HEK293 (cell line): ENCODE measurements around the gene QPCTL.

Experiments used
- CTCF ChIA-PET: fragments of 350-600 bp; formaldehyde crosslinking; extraction: SDS; loops from one replicate; lab custom pipeline; 2021; ENCODE audit warnings: antibody characterized with exemption; lab: Yijun Ruan, JAX
- POLR2A ChIA-PET: fragments of 300-600 bp; formaldehyde crosslinking; extraction: SDS; loops from one replicate; lab custom pipeline; 2020; ENCODE audit warnings: antibody characterized with exemption, inconsistent platforms; lab: Yijun Ruan, JAX
- H3K27ac ChIP-seq: fragments of 200-500 bp; sonication (Bioruptor generic); 2 replicates; pipeline ENCODE4 v1.5.1; 2014; ENCODE audit warnings: low read depth, low read length, control low read depth, inconsistent platforms; ENCODE audit errors: extremely low read depth
- H3K36me3 ChIP-seq, 2 experiments: fragments of 200-500 bp in 1 of 2; sonication (Bioruptor generic) in 1 of 2; 1 replicate in 1 of 2; 2 replicates in 1 of 2; pipeline ENCODE4 v1.5.1; 2014 to 2017; ENCODE audit warnings: inconsistent platforms in 2 of 2, low read length in 2 of 2; ENCODE audit not compliant: control insufficient read depth in 2 of 2, insufficient read depth in 1 of 2
- H3K4me1 ChIP-seq: fragments of 200-500 bp; sonication (Bioruptor generic); 2 replicates; pipeline ENCODE4 v1.5.1; 2014; ENCODE audit warnings: mild to moderate bottlenecking, low read length, inconsistent platforms; ENCODE audit not compliant: control insufficient read depth, insufficient read depth
- H3K4me3 ChIP-seq: 2 replicates; pipeline ENCODE4 v1.5.1; 2011; ENCODE audit warnings: low read depth, mild to moderate bottlenecking, control low read depth, low read length, moderate library complexity
- H3K9me3 ChIP-seq: fragments of 200-500 bp; sonication (Bioruptor generic); 2 replicates; pipeline ENCODE4 v1.5.1; 2014; ENCODE audit warnings: low read depth, low read length, inconsistent platforms; ENCODE audit not compliant: control insufficient read depth, insufficient read depth
- EGR2 ChIP-seq: fragments of 450-650 bp; formaldehyde crosslinking; IDR thresholded peaks from 2 replicates; pipeline ENCODE4 v1.5.1; 2016; ENCODE audit warnings: low read depth, missing biosample characterization, missing genetic modification characterization
- OVOL3 ChIP-seq: fragments of 450-650 bp; formaldehyde crosslinking; IDR thresholded peaks from 2 replicates; pipeline ENCODE4 v1.5.1; 2016; ENCODE audit warnings: missing biosample characterization, missing genetic modification characterization
- YY2 ChIP-seq: fragments of 450-650 bp; formaldehyde crosslinking; IDR thresholded peaks from 2 replicates; pipeline ENCODE4 v1.5.1; 2016; ENCODE audit warnings: missing biosample characterization, missing genetic modification characterization
- ZBTB17 ChIP-seq: fragments of 450-650 bp; formaldehyde crosslinking; IDR thresholded peaks from 2 replicates; pipeline ENCODE4 v1.5.1; 2016; ENCODE audit warnings: missing biosample characterization, missing genetic modification characterization
- ZBTB48 ChIP-seq: fragments of 450-650 bp; formaldehyde crosslinking; IDR thresholded peaks from 2 replicates; pipeline ENCODE4 v1.5.1; 2016; ENCODE audit warnings: missing biosample characterization, missing genetic modification characterization
- ZBTB8A ChIP-seq: fragments of 450-650 bp; formaldehyde crosslinking; IDR thresholded peaks from 2 replicates; pipeline ENCODE4 v1.5.1; 2016; ENCODE audit warnings: missing biosample characterization, missing genetic modification characterization
- ZFHX2 ChIP-seq: fragments of 450-650 bp; formaldehyde crosslinking; conservative IDR thresholded peaks from 2 replicates; pipeline ENCODE4 v1.5.1; 2016; ENCODE audit warnings: missing biosample characterization, missing genetic modification characterization
- ZFP69B ChIP-seq: fragments of 450-650 bp; formaldehyde crosslinking; IDR thresholded peaks from 2 replicates; pipeline ENCODE4 v1.5.1; 2016; ENCODE audit warnings: missing biosample characterization, missing genetic modification characterization
- ZNF10 ChIP-seq: fragments of 450-650 bp; formaldehyde crosslinking; IDR thresholded peaks from 2 replicates; pipeline ENCODE4 v1.5.1; 2017; ENCODE audit warnings: missing biosample characterization, missing genetic modification characterization
- ZNF239 ChIP-seq: fragments of 450-650 bp; formaldehyde crosslinking; IDR thresholded peaks from 2 replicates; pipeline ENCODE4 v1.5.1; 2016; ENCODE audit warnings: missing biosample characterization, missing genetic modification characterization
- ZNF335 ChIP-seq: fragments of 450-650 bp; formaldehyde crosslinking; conservative IDR thresholded peaks from 2 replicates; pipeline ENCODE4 v1.5.1; 2016; ENCODE audit warnings: missing biosample characterization, missing genetic modification characterization
- ZNF366 ChIP-seq: fragments of 450-650 bp; formaldehyde crosslinking; conservative IDR thresholded peaks from 2 replicates; pipeline ENCODE4 v1.5.1; 2016; ENCODE audit warnings: missing biosample characterization, missing genetic modification characterization
- ZNF391 ChIP-seq: fragments of 450-650 bp; formaldehyde crosslinking; IDR thresholded peaks from 2 replicates; pipeline ENCODE4 v1.5.1; 2016; ENCODE audit warnings: low read depth, missing biosample characterization, missing genetic modification characterization, borderline replicate concordance
- ZNF423 ChIP-seq: fragments of 450-650 bp; formaldehyde crosslinking; IDR thresholded peaks from 2 replicates; pipeline ENCODE4 v1.5.1; 2016; ENCODE audit warnings: missing biosample characterization, missing genetic modification characterization
- ZNF549 ChIP-seq: fragments of 450-650 bp; IDR thresholded peaks from 2 replicates; pipeline ENCODE4 v1.5.1; 2018; ENCODE audit warnings: missing biosample characterization, missing genetic modification characterization, mild to moderate bottlenecking, inconsistent platforms, moderate library complexity
- ZNF596 ChIP-seq: fragments of 450-650 bp; IDR thresholded peaks from 2 replicates; pipeline ENCODE4 v1.5.0; 2018; ENCODE audit warnings: missing biosample characterization, mild to moderate bottlenecking, missing genetic modification characterization, moderate library complexity
- ZNF600 ChIP-seq: fragments of 450-650 bp; formaldehyde crosslinking; IDR thresholded peaks from 2 replicates; pipeline ENCODE4 v1.5.1; 2016; ENCODE audit warnings: missing biosample characterization, missing genetic modification characterization
- ZNF76 ChIP-seq: fragments of 450-650 bp; formaldehyde crosslinking; IDR thresholded peaks from 2 replicates; pipeline ENCODE4; 2016; ENCODE audit warnings: low read depth, missing biosample characterization, missing genetic modification characterization, borderline replicate concordance
- ZNF777 ChIP-seq: fragments of 450-650 bp; formaldehyde crosslinking; IDR thresholded peaks from 2 replicates; pipeline ENCODE4 v1.5.1; 2017; ENCODE audit warnings: missing biosample characterization, missing genetic modification characterization, borderline replicate concordance
- ZNF791 ChIP-seq: fragments of 450-650 bp; formaldehyde crosslinking; IDR thresholded peaks from 2 replicates; pipeline ENCODE4 v1.5.1; 2016; ENCODE audit warnings: missing biosample characterization, missing genetic modification characterization
- TF ChIP-seq, protein P1 (sequence below): fragments of 450-650 bp; formaldehyde crosslinking; IDR thresholded peaks from 2 replicates; pipeline ENCODE4 v1.5.1; 2016; ENCODE audit warnings: missing biosample characterization, missing genetic modification characterization
- TF ChIP-seq, protein P2 (sequence below): fragments of 450-650 bp; formaldehyde crosslinking; IDR thresholded peaks from 2 replicates; pipeline ENCODE4 v1.5.1; 2016; ENCODE audit warnings: missing biosample characterization, missing genetic modification characterization
- TF ChIP-seq, protein P3 (sequence below): fragments of 450-650 bp; formaldehyde crosslinking; IDR thresholded peaks from 2 replicates; pipeline ENCODE4 v1.5.0; 2017; ENCODE audit warnings: missing biosample characterization, missing genetic modification characterization, borderline replicate concordance
- TF ChIP-seq, protein P4 (sequence below): fragments of 450-650 bp; formaldehyde crosslinking; IDR thresholded peaks from 2 replicates; pipeline ENCODE4 v1.5.1; 2016; ENCODE audit warnings: missing biosample characterization, missing genetic modification characterization
- TF ChIP-seq, protein P5 (sequence below): fragments of 450-650 bp; formaldehyde crosslinking; IDR thresholded peaks from 2 replicates; pipeline ENCODE4 v1.5.1; 2016; ENCODE audit warnings: missing biosample characterization, missing genetic modification characterization

QPCTL gene

DNA sequence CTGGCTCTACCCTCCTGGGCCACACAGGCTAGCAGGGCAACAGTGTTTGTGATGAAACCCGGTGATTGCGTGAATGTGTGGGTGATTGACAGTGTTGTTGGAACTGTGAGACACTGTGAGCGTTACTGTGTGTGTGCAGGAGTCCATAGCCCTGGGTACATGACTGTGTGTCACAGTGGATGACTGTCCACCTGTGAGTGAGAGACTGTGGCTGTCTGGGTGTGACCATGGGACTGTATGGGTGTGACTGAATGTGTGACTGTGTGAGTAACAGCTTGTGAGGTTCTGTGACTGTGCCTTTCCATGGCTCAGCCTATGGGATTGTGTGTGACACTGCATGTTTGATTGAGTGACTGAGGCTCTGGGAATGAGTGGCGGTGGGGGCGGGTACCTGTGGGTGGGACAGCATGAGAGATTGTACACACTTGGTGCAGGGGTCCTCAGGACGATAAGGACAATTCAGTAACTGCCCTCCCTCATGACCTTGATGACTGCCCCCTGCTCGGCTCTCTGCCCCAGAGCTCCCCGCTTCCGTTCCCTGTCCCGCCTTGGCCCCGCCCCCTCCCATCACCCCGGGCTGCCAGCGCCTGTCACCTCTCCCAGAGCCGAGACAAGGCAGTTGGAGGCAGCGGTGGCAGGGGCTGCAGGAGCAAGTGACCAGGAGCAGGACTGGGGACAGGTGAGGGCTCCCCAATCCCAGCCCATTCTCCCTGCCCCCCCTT is 24.7 kb upstream of the QPCTL start, which contains the start of gene GIPR (continued):
- TF ChIP-seq, protein P1, sequence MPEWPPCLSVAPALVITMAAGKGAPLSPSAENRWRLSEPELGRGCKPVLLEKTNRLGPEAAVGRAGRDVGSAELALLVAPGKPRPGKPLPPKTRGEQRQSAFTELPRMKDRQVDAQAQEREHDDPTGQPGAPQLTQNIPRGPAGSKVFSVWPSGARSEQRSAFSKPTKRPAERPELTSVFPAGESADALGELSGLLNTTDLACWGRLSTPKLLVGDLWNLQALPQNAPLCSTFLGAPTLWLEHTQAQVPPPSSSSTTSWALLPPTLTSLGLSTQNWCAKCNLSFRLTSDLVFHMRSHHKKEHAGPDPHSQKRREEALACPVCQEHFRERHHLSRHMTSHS (tag by site-specific recombination) = no peak
- TF ChIP-seq, all 188 proteins: peak for 13

DNA sequence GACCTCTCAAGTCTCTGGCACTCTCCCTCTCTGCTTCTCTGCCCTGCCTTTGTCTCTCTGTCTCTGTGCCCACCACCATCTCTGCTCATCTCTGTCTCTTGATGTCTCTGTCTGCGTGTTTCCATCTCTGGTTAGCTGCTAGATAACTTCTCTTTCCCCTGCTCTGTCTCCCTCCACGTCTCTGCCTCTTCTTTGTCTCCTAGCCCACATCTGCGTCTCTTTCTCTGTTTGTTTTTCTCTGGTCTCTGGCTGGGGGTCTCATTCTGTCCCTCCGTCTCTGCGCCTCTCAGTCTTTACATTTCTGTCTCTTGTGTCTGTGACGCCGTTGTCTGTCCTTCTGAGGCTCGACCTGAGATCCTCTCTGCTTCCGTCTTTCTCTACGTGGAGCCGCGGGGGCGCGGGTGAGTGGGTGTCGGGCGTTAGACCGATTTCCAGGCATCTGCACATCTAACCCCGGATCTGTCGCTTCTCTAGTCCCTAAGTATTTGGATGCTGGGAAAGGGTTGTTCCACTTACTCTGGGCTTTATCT is 24.1 kb upstream of the QPCTL start:
- H3K4me1 ChIP-seq = peaks cover 10% of the 10 kb centered on the region
- no peak overlapping the region; the same call in 1 of the 2 replicates for H3K27ac ChIP-seq
- H3K4me3 ChIP-seq = peak overlapping the region; percentile 48
- ChIA-PET CTCF (interaction anchor here (0.6 to 4.8 kb wide), 5 partner anchors 9 to 201 kb away, joined by 3 to 31 read pairs (median 7); partner anchors contain the start of genes QPCTL and SNRPD2), POLR2A (interaction anchor here (0.6 to 3.1 kb wide), 15 partner anchors 9 to 628 kb away, joined by 3 to 9 read pairs (median 4); partner anchors contain the start of genes ERCC2, FOSB, QPCTL and SIX5)
- no peaks in the 10 kb centered on the region for H3K9me3 ChIP-seq
- no peaks in the 10 kb centered on the region; a peak in 1 of 3 replicates for H3K36me3 ChIP-seq
- peak; percentile 55 for TF ChIP-seq ZNF335 (tag by site-specific recombination)
- peak; percentile 11 for TF ChIP-seq ZNF76 (tag by site-specific recombination)
- TF ChIP-seq, protein P2, sequence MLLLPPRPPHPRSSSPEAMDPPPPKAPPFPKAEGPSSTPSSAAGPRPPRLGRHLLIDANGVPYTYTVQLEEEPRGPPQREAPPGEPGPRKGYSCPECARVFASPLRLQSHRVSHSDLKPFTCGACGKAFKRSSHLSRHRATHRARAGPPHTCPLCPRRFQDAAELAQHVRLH (tag by site-specific recombination) = no peak
- TF ChIP-seq ZFHX2 (tag by site-specific recombination) = peak; percentile 86
- TF ChIP-seq ZNF600 (tag by site-specific recombination) = no peak
- peak; percentile 22; the same call in 1 of the 2 replicates for TF ChIP-seq YY2 (tag by site-specific recombination)
- no peak for TF ChIP-seq ZNF791 (tag by site-specific recombination)
- TF ChIP-seq ZNF391 = peak; percentile 59; the same call in 1 of the 2 replicates
- peak; percentile 89 for TF ChIP-seq ZBTB17 (tag by site-specific recombination)
- TF ChIP-seq, protein P3, sequence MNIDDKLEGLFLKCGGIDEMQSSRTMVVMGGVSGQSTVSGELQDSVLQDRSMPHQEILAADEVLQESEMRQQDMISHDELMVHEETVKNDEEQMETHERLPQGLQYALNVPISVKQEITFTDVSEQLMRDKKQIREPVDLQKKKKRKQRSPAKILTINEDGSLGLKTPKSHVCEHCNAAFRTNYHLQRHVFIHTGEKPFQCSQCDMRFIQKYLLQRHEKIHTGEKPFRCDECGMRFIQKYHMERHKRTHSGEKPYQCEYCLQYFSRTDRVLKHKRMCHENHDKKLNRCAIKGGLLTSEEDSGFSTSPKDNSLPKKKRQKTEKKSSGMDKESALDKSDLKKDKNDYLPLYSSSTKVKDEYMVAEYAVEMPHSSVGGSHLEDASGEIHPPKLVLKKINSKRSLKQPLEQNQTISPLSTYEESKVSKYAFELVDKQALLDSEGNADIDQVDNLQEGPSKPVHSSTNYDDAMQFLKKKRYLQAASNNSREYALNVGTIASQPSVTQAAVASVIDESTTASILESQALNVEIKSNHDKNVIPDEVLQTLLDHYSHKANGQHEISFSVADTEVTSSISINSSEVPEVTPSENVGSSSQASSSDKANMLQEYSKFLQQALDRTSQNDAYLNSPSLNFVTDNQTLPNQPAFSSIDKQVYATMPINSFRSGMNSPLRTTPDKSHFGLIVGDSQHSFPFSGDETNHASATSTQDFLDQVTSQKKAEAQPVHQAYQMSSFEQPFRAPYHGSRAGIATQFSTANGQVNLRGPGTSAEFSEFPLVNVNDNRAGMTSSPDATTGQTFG (tag by site-specific recombination) = no peak
- TF ChIP-seq ZNF366 (tag by site-specific recombination) = peak; percentile 88
- TF ChIP-seq EGR2 = peak; percentile 62
- no peak for TF ChIP-seq ZNF423 (tag by site-specific recombination)
- TF ChIP-seq ZNF239 = peak; percentile 19; the same call in 1 of the 2 replicates
- TF ChIP-seq OVOL3 = no peak
- peak; percentile 22; the same call in 1 of the 2 replicates for TF ChIP-seq ZFP69B
- no peak for TF ChIP-seq ZNF596 (tag by site-specific recombination)
- no peak for TF ChIP-seq ZNF549
- TF ChIP-seq, protein P4, sequence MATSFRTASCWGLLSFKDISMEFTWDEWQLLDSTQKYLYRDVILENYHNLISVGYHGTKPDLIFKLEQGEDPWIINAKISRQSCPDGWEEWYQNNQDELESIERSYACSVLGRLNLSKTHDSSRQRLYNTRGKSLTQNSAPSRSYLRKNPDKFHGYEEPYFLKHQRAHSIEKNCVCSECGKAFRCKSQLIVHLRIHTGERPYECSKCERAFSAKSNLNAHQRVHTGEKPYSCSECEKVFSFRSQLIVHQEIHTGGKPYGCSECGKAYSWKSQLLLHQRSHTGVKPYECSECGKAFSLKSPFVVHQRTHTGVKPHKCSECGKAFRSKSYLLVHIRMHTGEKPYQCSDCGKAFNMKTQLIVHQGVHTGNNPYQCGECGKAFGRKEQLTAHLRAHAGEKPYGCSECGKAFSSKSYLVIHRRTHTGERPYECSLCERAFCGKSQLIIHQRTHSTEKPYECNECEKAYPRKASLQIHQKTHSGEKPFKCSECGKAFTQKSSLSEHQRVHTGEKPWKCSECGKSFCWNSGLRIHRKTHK (tag by site-specific recombination) = no peak
- no peak for TF ChIP-seq ZNF10
- TF ChIP-seq ZBTB8A (tag by site-specific recombination) = peak; percentile 51; the same call in 1 of the 2 replicates
- TF ChIP-seq ZNF777 = peak; percentile 77; the same call in 1 of the 2 replicates
- TF ChIP-seq, protein P5, sequence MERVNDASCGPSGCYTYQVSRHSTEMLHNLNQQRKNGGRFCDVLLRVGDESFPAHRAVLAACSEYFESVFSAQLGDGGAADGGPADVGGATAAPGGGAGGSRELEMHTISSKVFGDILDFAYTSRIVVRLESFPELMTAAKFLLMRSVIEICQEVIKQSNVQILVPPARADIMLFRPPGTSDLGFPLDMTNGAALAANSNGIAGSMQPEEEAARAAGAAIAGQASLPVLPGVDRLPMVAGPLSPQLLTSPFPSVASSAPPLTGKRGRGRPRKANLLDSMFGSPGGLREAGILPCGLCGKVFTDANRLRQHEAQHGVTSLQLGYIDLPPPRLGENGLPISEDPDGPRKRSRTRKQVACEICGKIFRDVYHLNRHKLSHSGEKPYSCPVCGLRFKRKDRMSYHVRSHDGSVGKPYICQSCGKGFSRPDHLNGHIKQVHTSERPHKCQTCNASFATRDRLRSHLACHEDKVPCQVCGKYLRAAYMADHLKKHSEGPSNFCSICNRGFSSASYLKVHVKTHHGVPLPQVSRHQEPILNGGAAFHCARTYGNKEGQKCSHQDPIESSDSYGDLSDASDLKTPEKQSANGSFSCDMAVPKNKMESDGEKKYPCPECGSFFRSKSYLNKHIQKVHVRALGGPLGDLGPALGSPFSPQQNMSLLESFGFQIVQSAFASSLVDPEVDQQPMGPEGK (tag by site-specific recombination) = peak; percentile 40; the same call in 1 of the 2 replicates
- peak; percentile 77 for TF ChIP-seq ZBTB48
